ENCODE results near the gene ADNP.

- no peak for TF ChIP-seq POLR2A (IDR thresholded peaks at IDR 0.05)
- TF ChIP-seq, protein P1, sequence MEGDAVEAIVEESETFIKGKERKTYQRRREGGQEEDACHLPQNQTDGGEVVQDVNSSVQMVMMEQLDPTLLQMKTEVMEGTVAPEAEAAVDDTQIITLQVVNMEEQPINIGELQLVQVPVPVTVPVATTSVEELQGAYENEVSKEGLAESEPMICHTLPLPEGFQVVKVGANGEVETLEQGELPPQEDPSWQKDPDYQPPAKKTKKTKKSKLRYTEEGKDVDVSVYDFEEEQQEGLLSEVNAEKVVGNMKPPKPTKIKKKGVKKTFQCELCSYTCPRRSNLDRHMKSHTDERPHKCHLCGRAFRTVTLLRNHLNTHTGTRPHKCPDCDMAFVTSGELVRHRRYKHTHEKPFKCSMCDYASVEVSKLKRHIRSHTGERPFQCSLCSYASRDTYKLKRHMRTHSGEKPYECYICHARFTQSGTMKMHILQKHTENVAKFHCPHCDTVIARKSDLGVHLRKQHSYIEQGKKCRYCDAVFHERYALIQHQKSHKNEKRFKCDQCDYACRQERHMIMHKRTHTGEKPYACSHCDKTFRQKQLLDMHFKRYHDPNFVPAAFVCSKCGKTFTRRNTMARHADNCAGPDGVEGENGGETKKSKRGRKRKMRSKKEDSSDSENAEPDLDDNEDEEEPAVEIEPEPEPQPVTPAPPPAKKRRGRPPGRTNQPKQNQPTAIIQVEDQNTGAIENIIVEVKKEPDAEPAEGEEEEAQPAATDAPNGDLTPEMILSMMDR (IDR thresholded peaks at IDR 0.05) = no peak
Measured at GRCh38 chr20:50867805-50868204, 63.4 kb downstream of the ADNP start.

Measured in Peyer's patch (tissue), 4 donors.